OCI-LY7 (cell line): ENCODE data around the gene EFCAB13.

Experiments used
- CTCF ChIP-seq: fragments of 200-600 bp; sonication (generic); conservative IDR thresholded peaks from 2 replicates; pipeline ENCODE4 v1.5.1; 2014; ENCODE audit warnings: mild to moderate bottlenecking, antibody characterized with exemption, low read length, moderate library complexity, mixed read lengths
- EZH2phosphoT487 ChIP-seq: fragments of 200-600 bp; sonication (generic); IDR thresholded peaks from 2 replicates; pipeline ENCODE4 v1.6.1; 2018; ENCODE audit warnings: low read depth, borderline replicate concordance, mild to moderate bottlenecking, mixed run types, antibody characterized with exemption, low read length, moderate library complexity, mixed read lengths

DNA sequence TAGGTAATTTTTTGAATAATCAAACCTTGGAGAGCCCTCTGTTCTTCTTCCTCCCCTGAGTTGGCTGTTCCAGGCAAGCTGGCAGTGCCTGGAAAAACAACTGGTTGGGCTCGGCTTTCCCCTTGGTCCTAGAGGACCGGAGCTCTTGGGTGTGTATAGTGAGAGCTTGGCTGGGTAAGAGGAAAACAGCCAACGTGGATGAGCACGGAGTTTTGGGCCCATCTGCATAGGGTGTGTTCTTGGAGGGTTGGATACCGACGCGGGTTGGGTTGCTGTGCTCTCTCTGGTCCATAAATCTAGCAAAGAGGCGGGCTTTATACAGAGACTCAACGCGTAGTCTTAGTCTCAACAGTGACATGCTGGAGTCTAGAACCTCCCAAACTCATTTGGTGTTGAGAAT, 46.9 kb upstream of the EFCAB13 start:
- TF ChIP-seq CTCF (no peak), EZH2phosphoT487 (no peak)
